Fibroblast of skin of right quadriceps (primary cell): ENCODE measurements around the gene OR52E1.

Experiments
- DNase-seq: peaks from one replicate; pipeline ENCODE4 v3.0.0-alpha.2; 2013

OR52E1 gene

GRCh38 chr11:5118893-5119292 is 49.5 kb downstream of the OR52E1 start:
- DNase-seq = no peak
